Spleen (tissue), 7 donors: Measurements from ENCODE around the gene ABCC5.

Experiments used
- CTCF ChIP-seq, 11 experiments: fragments of 200-600 bp in 7 of 11; fragments of 450-650 bp in 4 of 11; sonication (generic) in 4 of 11; IDR thresholded peaks in 8 of 11; conservative IDR thresholded peaks in 3 of 11; 1 replicate in 7 of 11; 2 replicates in 4 of 11; pipeline versions ENCODE4 v1.4.0 to v1.8.0; 2016 to 2021; ENCODE audit warnings: antibody characterized with exemption in 11 of 11, inconsistent platforms in 4 of 11, mild to moderate bottlenecking in 1 of 11
- POLR2A ChIP-seq, 3 donors: fragments of 450-650 bp; IDR thresholded peaks; one replicate each; pipeline ENCODE4 v1.5.1; 2017; ENCODE audit warnings: antibody characterized with exemption in 3 of 3, mild to moderate bottlenecking in 1 of 3
- POLR2AphosphoS5 ChIP-seq, 3 donors: sonication (generic); formaldehyde crosslinking; IDR thresholded peaks; one replicate each; pipeline ENCODE4 v1.5.1; 2017; ENCODE audit warnings: antibody characterized with exemption in 3 of 3
- donor health status: DM: no; HTN: no; CAD: no; lungs with moderate emphysema.
- donor health status: DM: no; HTN: no; CAD: no.
- donor health status: DM: no; HTN: no; CAD: no.

DNA sequence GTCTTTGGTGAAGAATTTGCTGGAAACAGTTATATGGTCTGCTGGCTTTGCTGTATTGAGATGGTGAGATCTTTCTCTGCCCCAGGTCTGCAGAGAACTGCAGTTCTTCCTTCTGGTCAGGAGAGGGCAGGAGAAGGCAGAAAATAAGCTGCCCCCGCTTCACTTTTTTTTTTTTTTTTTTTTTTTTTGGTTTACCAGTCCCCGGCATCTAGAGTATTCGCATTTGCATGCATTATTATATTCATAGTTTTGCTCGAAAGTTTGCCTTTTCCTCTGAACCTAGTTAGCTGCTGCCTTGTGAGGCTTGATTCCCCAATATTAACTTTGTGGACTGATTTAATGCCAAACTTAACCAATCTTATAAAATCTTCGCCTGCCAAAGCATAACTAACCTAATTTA is 122.4 kb downstream of the ABCC5 start:
- TF ChIP-seq POLR2AphosphoS5 (IDR thresholded peaks at IDR 0.05): no peak
- TF ChIP-seq CTCF (IDR thresholded peaks at IDR 0.05 in 8 of 11, conservative IDR thresholded peaks at IDR 0.05 in 3 of 11): peak; percentile 70 to 93 (median 85)
- TF ChIP-seq POLR2A (IDR thresholded peaks at IDR 0.05): no peak
